A549 (cell line): ENCODE data around the gene MRTFB. TPM values are rescaled to one million over a fixed set of nuclear protein-coding genes. Genes with fewer than 3 reads are reported as not detected.
A peak's percentile ranks its signal among the peaks of the same experiment; 100 is the strongest.

Experiments
- ATAC-seq, 2 experiments: fragments of 200-7000 bp in 1 of 2; fragments of >200 bp in 1 of 2; cut with Nextera tagmentation in 1 of 2; cut with Tn5 transposase in 1 of 2; 3 replicates each; pipeline versions ENCODE4 v1.8.0 to v1.9.1; 2018 to 2020; ENCODE audit warnings: mild to moderate bottlenecking in 1 of 2, moderate library complexity in 1 of 2
- CTCF ChIA-PET: fragments of 300-600 bp; sonication (Branson Sonifier 250); formaldehyde crosslinking; extraction: SDS; loops from one replicate; lab custom pipeline; 2021; ENCODE audit warnings: antibody characterized with exemption, inconsistent platforms; lab: Yijun Ruan, JAX
- POLR2A ChIA-PET: fragments of 350-600 bp; formaldehyde crosslinking; extraction: SDS; loops from one replicate; lab custom pipeline; 2021; ENCODE audit warnings: antibody characterized with exemption, inconsistent platforms; lab: Yijun Ruan, JAX
- DNase-seq, 2 experiments: peaks; one replicate each; pipeline versions ENCODE4 v3.0.0 to v3.0.0-alpha.2; 2011 to 2016; ENCODE audit warnings: low read depth in 1 of 2, low spot score in 1 of 2
- FAIRE-seq: peaks from 2 replicates; lab custom pipeline; 2011; peaks lifted over from hg19 to GRCh38; lab: Jason Lieb, UNC
- H3K27ac ChIP-seq, 2 experiments: fragments of >200 bp; sonication (Bioruptor Twin); formaldehyde crosslinking; 3 replicates each; pipeline ENCODE4 v1.5.1; 2016 to 2017
- H3K4me1 ChIP-seq: fragments of >200 bp; sonication (Bioruptor Twin); formaldehyde crosslinking; 3 replicates; pipeline ENCODE4 v1.6.1; 2016
- H3K4me2 ChIP-seq: fragments of >200 bp; sonication (Bioruptor Twin); formaldehyde crosslinking; 3 replicates; pipeline ENCODE4 v1.6.1; 2016
- H3K4me3 ChIP-seq: fragments of >200 bp; sonication (Bioruptor Twin); formaldehyde crosslinking; 3 replicates; pipeline ENCODE4 v1.5.1; 2016
- H3K9me3 ChIP-seq: fragments of >200 bp; sonication (Bioruptor Twin); formaldehyde crosslinking; 3 replicates; pipeline ENCODE4 v1.6.1; 2016
- BHLHE40 ChIP-seq: IDR thresholded peaks from 2 replicates; pipeline ENCODE4 v1.6.1; 2012; ENCODE audit warnings: low read depth, low read length, inconsistent platforms
- EHF ChIP-seq: fragments of 250-450 bp; sonication (Bioruptor Pico); IDR thresholded peaks from 2 replicates; pipeline ENCODE4 v1.5.0; 2020; ENCODE audit warnings: mild to moderate bottlenecking
- FOSL2 ChIP-seq, 2 experiments: fragments of 450-650 bp in 1 of 2; fragments of >200 bp in 1 of 2; sonication (Bioruptor Twin) in 1 of 2; formaldehyde crosslinking; IDR thresholded peaks; 2 replicates each; pipeline versions ENCODE4 v1.5.0 to v1.6.1; 2016 to 2020; ENCODE audit warnings: mild to moderate bottlenecking in 1 of 2, moderate library complexity in 1 of 2
- FOXS1 ChIP-seq: fragments of 250-450 bp; sonication (Bioruptor Pico); IDR thresholded peaks from 2 replicates; pipeline ENCODE4 v1.5.0; 2020; ENCODE audit warnings: mild to moderate bottlenecking, moderate library complexity
- HEYL ChIP-seq: fragments of 250-450 bp; sonication (Bioruptor Pico); IDR thresholded peaks from 2 replicates; pipeline ENCODE4 v1.8.0; 2021; ENCODE audit warnings: mild to moderate bottlenecking, moderate library complexity
- HOXB13 ChIP-seq: fragments of 250-450 bp; sonication (Bioruptor Pico); IDR thresholded peaks from 2 replicates; pipeline ENCODE4 v1.5.0; 2020; ENCODE audit warnings: low read depth, mild to moderate bottlenecking, moderate library complexity
- HOXB5 ChIP-seq: fragments of 250-450 bp; sonication (Bioruptor Pico); IDR thresholded peaks from 2 replicates; pipeline ENCODE4 v1.5.0; 2020; ENCODE audit warnings: mild to moderate bottlenecking, moderate library complexity
- KDM1A ChIP-seq: fragments of 200-600 bp; sonication (generic); IDR thresholded peaks from 2 replicates; pipeline ENCODE4 v1.6.1; 2016; ENCODE audit warnings: low read depth, mild to moderate bottlenecking
- KDM5A ChIP-seq: fragments of 200-600 bp; sonication (generic); IDR thresholded peaks from 2 replicates; pipeline ENCODE4 v1.6.1; 2016; ENCODE audit warnings: antibody characterized with exemption, mild to moderate bottlenecking
- NFE2L2 ChIP-seq: fragments of 150-350 bp; conservative IDR thresholded peaks from 2 replicates; pipeline ENCODE4 v1.6.1; 2014; ENCODE audit warnings: low read length
- POLR2AphosphoS2 ChIP-seq: conservative IDR thresholded peaks from 2 replicates; pipeline ENCODE4 v1.6.1; 2012; ENCODE audit warnings: low read length, improper control_type of control experiment, inconsistent platforms
- RFX5 ChIP-seq: fragments of 450-650 bp; IDR thresholded peaks from 2 replicates; pipeline ENCODE4 v1.7.1; 2014; ENCODE audit warnings: antibody characterized with exemption, mild to moderate bottlenecking, moderate library complexity
- SMC3 ChIP-seq: fragments of >200 bp; sonication (Bioruptor Twin); formaldehyde crosslinking; IDR thresholded peaks from 3 replicates; pipeline ENCODE4 v1.6.1; 2018; ENCODE audit warnings: inconsistent platforms
- SREBF2 ChIP-seq: fragments of 450-650 bp; IDR thresholded peaks from 2 replicates; pipeline ENCODE4 v1.6.1; 2014; ENCODE audit warnings: mild to moderate bottlenecking, moderate library complexity
- TP53 ChIP-seq: fragments of 250-450 bp; sonication (Bioruptor Pico); IDR thresholded peaks from 2 replicates; pipeline ENCODE4 v1.5.0; 2021; ENCODE audit warnings: mild to moderate bottlenecking, moderate library complexity
- ZFP36 ChIP-seq: fragments of 450-650 bp; IDR thresholded peaks from 2 replicates; pipeline ENCODE4 v1.6.1; 2014; ENCODE audit warnings: borderline replicate concordance; ENCODE audit not compliant: partially characterized antibody
- WGBS: methylation state at CpG from one replicate; pipeline ENCODE4 v1.1.6; 2017; ENCODE audit errors: missing lambda C conversion rate; 5-methylcytosine and 5-hydroxymethylcytosine counted together
- polyA plus RNA-seq, 4 experiments: library from polyadenylated mRNA; depleted of rRNA in 3 of 4; stranded (reverse); fragments of >200 nt; fragmentation: RNase III in 1 of 4; extraction: RNeasy Plus Mini Kit Qiagen cat#74134 plus additional on column Dnase treatment in 1 of 4; gene quantifications; 2 replicates in 3 of 4; 3 replicates in 1 of 4; pipeline ENCODE4 v1.2.3, GENCODE V29; 2011 to 2017
- TF ChIP-seq, protein P1 (sequence below): IDR thresholded peaks from 2 replicates; pipeline ENCODE4 v1.6.1; 2012
- TF ChIP-seq, protein P2 (sequence below): fragments of 250-450 bp; sonication (Bioruptor Pico); IDR thresholded peaks from 2 replicates; pipeline ENCODE4 v1.5.0; 2021; ENCODE audit warnings: mild to moderate bottlenecking, moderate library complexity, borderline replicate concordance
- TF ChIP-seq, protein P3 (sequence below): fragments of >200 bp; sonication (Bioruptor Twin); formaldehyde crosslinking; IDR thresholded peaks from 3 replicates; pipeline ENCODE4 v1.6.1; 2016

MRTFB gene
- polyA plus RNA-seq, 2 of the 4 experiments (the other 2 are of a cell fraction): 13.7 to 24.2 TPM

DNA sequence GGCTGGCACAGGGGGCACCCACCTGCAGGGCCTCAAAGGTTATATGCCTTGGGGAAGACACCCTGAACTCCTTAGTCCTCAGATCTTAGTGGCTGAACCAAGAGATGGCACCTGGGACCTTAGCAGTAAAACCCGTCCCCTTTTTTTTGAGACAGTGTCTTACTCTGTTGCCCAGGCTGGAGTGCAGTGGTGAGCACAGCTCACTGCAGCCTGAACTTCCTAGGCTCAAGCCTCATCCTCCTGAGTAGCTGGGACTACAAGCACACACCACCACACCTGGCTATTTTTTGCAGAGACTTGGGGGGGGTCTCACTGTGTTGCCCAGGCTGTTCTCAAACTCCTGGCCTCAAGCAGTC lies 237.2 kb downstream of the MRTFB start:
- 56% methylated on average over 1 of the region's 1 CpG for WGBS
- POLR2A ChIA-PET: no interaction called here
- Histone ChIP-seq H3K27ac (peak overlapping the region; percentile 99 to 100), H3K9me3 (no peaks in the 10 kb centered on the region), H3K4me1 (peaks cover 76% of the 10 kb centered on the region), H3K4me2 (peak overlapping the region; percentile 94), H3K4me3 (peak overlapping the region; percentile 98; the same call in 2 of the 3 replicates)
- TF ChIP-seq ZFP36 (no peak), RFX5 (no peak), BHLHE40 (no peak), SMC3 (no peak), KDM1A (no peak)
- TF ChIP-seq, protein P1, sequence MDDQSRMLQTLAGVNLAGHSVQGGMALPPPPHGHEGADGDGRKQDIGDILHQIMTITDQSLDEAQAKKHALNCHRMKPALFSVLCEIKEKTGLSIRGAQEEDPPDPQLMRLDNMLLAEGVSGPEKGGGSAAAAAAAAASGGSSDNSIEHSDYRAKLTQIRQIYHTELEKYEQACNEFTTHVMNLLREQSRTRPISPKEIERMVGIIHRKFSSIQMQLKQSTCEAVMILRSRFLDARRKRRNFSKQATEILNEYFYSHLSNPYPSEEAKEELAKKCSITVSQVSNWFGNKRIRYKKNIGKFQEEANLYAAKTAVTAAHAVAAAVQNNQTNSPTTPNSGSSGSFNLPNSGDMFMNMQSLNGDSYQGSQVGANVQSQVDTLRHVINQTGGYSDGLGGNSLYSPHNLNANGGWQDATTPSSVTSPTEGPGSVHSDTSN: no peak
- FAIRE-seq (no peak), ATAC-seq (peak; percentile 23 to 59; a peak in 3 of 6 replicates), DNase-seq (no peak)
- CTCF ChIA-PET: interaction anchor here (0.6 to 4.3 kb wide), 10 partner anchors 11 to 361 kb away, joined by 3 to 20 read pairs (median 3); no protein-coding TSS in a partner anchor

DNA sequence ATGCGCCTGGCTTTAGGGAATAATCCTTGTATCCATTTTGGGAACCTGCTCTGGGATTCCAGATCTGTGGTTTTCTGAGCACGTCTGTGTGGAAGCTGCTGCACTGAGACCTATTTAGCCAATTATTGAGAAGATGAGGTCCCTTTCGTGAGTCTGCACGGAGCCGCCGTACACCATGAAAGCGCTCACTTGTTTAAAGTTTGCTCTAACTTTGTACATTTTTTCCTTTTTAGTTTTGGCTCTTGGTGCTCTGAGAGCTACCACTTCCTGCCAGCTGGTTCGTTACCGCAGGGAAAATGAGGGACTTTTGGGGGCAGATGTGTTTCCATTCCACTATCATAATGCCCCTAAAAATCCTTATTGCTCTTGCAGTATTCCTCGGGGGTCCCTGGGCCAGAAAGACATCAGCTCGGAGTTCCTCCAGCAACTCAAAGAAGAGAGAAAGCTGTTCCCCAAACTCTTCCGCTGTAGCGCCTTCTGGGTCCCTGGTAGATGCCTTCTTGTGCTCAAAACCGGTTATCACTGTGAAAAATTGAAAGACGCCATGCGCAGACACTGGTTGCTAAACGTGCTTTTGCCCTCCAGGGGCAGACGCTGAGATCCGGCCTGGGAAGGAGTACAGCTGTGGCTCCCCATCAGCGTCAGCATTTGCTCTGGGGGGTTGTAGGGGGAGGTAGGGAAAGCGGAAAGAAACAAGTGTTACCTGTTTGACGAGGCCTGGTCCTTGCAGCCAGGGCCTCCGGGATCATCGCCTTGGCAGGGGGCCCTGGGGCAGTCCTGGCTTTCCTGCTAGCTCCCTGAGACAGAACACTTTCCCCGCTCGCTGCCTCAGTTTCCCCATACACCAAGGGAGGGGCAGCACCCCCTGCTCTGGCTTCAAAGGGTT lies 238.1 kb downstream of the MRTFB start:
- CTCF ChIA-PET: interaction anchor here (0.5 to 4.3 kb wide), 16 partner anchors 9 to 362 kb away, joined by 3 to 20 read pairs (median 4); no protein-coding TSS in a partner anchor
- TF ChIP-seq EHF (CRISPR knock-in tag): 0 out of 2 replicates have a peak, but pooled peaks have one; percentile 28
- TF ChIP-seq NFE2L2: no peak
- peak; percentile 62; the same call in 1 of the 2 replicates for TF ChIP-seq HOXB13
- TF ChIP-seq HEYL (CRISPR knock-in tag): 0 out of 2 replicates have a peak, but pooled peaks have one; percentile 17
- TF ChIP-seq POLR2AphosphoS2: 0 out of 2 replicates have a peak, but pooled peaks have one; percentile 63
- TF ChIP-seq TP53: peak; percentile 32; the same call in 1 of the 2 replicates
- TF ChIP-seq KDM5A: no peak
- peak; percentile 73 for TF ChIP-seq HOXB5 (CRISPR knock-in tag)
- TF ChIP-seq SREBF2: no peak
- DNase-seq (no peak), ATAC-seq (peak; percentile 10 to 14; a peak in 4 of 6 replicates), FAIRE-seq (no peak)
- POLR2A ChIA-PET: interaction anchor here (1.2 kb wide), 1 partner anchor 54 kb away, joined by 3 read pairs; no protein-coding TSS in a partner anchor
- H3K9me3 ChIP-seq: no peaks in the 10 kb centered on the region
- peak overlapping the region; percentile 99 to 100 for H3K27ac ChIP-seq
- peak overlapping the region; percentile 94 for H3K4me2 ChIP-seq
- peak overlapping the region; percentile 98 for H3K4me3 ChIP-seq
- peaks cover 85% of the 10 kb centered on the region for H3K4me1 ChIP-seq
- WGBS: 42% methylated on average over 24 of the region's 26 CpGs

DNA sequence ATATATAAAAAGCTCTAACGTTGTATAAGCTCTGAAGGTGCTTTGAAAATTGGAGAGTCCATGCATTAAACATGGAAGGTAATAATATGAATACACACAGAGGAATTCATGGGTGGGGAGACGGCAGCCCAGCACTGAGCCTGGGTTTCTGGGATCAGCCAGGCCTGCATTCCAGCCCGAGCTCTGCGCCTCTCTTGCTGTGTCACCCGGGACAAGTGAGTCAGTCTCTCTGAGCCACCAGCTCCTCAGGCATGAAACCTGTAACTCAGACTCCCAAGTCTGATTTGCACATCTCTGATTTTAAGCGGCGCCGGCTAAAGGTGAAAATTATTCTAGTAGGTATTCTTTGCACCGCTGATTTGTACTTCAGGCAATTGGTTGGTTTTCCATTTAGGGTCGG lies 238.8 kb downstream of the MRTFB start:
- TF ChIP-seq, protein P2, sequence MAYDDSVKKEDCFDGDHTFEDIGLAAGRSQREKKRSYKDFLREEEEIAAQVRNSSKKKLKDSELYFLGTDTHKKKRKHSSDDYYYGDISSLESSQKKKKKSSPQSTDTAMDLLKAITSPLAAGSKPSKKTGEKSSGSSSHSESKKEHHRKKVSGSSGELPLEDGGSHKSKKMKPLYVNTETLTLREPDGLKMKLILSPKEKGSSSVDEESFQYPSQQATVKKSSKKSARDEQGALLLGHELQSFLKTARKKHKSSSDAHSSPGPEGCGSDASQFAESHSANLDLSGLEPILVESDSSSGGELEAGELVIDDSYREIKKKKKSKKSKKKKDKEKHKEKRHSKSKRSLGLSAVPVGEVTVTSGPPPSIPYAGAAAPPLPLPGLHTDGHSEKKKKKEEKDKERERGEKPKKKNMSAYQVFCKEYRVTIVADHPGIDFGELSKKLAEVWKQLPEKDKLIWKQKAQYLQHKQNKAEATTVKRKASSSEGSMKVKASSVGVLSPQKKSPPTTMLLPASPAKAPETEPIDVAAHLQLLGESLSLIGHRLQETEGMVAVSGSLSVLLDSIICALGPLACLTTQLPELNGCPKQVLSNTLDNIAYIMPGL (CRISPR knock-in tag): no peak
- TF ChIP-seq, protein P3, sequence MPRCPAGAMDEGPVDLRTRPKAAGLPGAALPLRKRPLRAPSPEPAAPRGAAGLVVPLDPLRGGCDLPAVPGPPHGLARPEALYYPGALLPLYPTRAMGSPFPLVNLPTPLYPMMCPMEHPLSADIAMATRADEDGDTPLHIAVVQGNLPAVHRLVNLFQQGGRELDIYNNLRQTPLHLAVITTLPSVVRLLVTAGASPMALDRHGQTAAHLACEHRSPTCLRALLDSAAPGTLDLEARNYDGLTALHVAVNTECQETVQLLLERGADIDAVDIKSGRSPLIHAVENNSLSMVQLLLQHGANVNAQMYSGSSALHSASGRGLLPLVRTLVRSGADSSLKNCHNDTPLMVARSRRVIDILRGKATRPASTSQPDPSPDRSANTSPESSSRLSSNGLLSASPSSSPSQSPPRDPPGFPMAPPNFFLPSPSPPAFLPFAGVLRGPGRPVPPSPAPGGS: no peak
- TF ChIP-seq KDM1A (peak; percentile 29; the same call in 1 of the 2 replicates), FOSL2 (IDR thresholded peaks at IDR 0.05) (no peak), FOSL2 (CRISPR knock-in tag; IDR thresholded peaks at IDR 0.05) (peak; percentile 70), ZFP36 (peak; percentile 41), FOXS1 (CRISPR knock-in tag) (no peak)
- TF ChIP-seq, all 56 proteins: peak for 3
- peak overlapping the region; percentile 98 for H3K4me3 ChIP-seq
- FAIRE-seq (no peak), ATAC-seq (peak; percentile 64 to 65), DNase-seq (peak; percentile 73 to 74)
- WGBS: 11% methylated on average over 10 of the region's 10 CpGs
- H3K9me3 ChIP-seq: no peaks in the 10 kb centered on the region
- H3K4me1 ChIP-seq: peaks cover 91% of the 10 kb centered on the region
- POLR2A ChIA-PET: interaction anchor here (0.7 to 1.2 kb wide), 2 partner anchors 54 to 219 kb away, joined by 3 read pairs; no protein-coding TSS in a partner anchor
- H3K27ac ChIP-seq: peak overlapping the region; percentile 99 to 100
- CTCF ChIA-PET: interaction anchor here (0.5 to 4.3 kb wide), 12 partner anchors 9 to 218 kb away, joined by 3 to 20 read pairs (median 4); no protein-coding TSS in a partner anchor
- H3K4me2 ChIP-seq: peak overlapping the region; percentile 94
